CD4-positive, alpha-beta T cell (primary cell): Measurements from ENCODE around the gene SLC25A33. TPM values are rescaled to one million over a fixed set of nuclear protein-coding genes. Genes with fewer than 3 reads are reported as not detected.

Experiments
- ATAC-seq: fragments of 200-7000 bp; cut with Tn5 transposase; one replicate; pipeline ENCODE4 v1.10.0; 2022; ENCODE audit warnings: mild to moderate bottlenecking; ENCODE audit not compliant: poor library complexity
- CTCF ChIA-PET: fragments of 350-600 bp; sonication (Branson Sonifier 250); formaldehyde crosslinking; loops from one replicate; lab custom pipeline; 2021; ENCODE audit warnings: antibody characterized with exemption, inconsistent platforms; lab: Charles Lee
- POLR2A ChIA-PET: fragments of 350-600 bp; sonication (Branson Sonifier 250); formaldehyde crosslinking; loops from one replicate; lab custom pipeline; 2021; ENCODE audit warnings: antibody characterized with exemption, inconsistent platforms; lab: Charles Lee
- DNase-seq, 14 experiments: peaks; one replicate each; pipeline ENCODE4 v3.0.0-alpha.2; 2013 to 2020; ENCODE audit warnings: mixed read lengths in 2 of 14
- H3K27ac ChIP-seq, 2 donors: one replicate each; pipeline versions ENCODE4 v1.5.1 to v1.7.0; 2013; ENCODE audit warnings: low read length in 2 of 2, low read depth in 1 of 2, mild to moderate bottlenecking in 1 of 2
- H3K27me3 ChIP-seq, 2 experiments: 1 replicate in 1 of 2; 2 replicates in 1 of 2; pipeline versions ENCODE4 v1.6.1 to v1.7.0; 2013; ENCODE audit warnings: low read length in 2 of 2, control low read depth in 1 of 2, mild to moderate bottlenecking in 1 of 2, moderate library complexity in 1 of 2; ENCODE audit not compliant: insufficient read depth in 2 of 2, control insufficient read depth in 1 of 2
- H3K36me3 ChIP-seq: one replicate; pipeline ENCODE4 v1.6.1; 2013; ENCODE audit warnings: low read length, control low read depth; ENCODE audit not compliant: insufficient read depth
- H3K4me1 ChIP-seq: one replicate; pipeline ENCODE4 v1.6.1; 2013; ENCODE audit warnings: low read length, control low read depth; ENCODE audit not compliant: insufficient read depth
- H3K4me3 ChIP-seq: one replicate; pipeline ENCODE4 v1.5.1; 2013; ENCODE audit warnings: mild to moderate bottlenecking, low read length, moderate library complexity
- H3K9me3 ChIP-seq, 2 experiments: 1 replicate in 1 of 2; 2 replicates in 1 of 2; pipeline versions ENCODE4 v1.6.1 to v1.7.0; 2013; ENCODE audit warnings: low read length in 2 of 2, mild to moderate bottlenecking in 2 of 2, control low read depth in 1 of 2, moderate library complexity in 1 of 2; ENCODE audit not compliant: control insufficient read depth in 1 of 2, insufficient read depth in 1 of 2
- H3K27ac Mint-ChIP-seq: one replicate; pipeline ENCODE4 v1.8.0; 2020; ENCODE audit warnings: mixed read lengths
- H3K27me3 Mint-ChIP-seq: one replicate; pipeline ENCODE4 v1.8.0; 2021; ENCODE audit warnings: mixed read lengths
- H3K36me3 Mint-ChIP-seq: one replicate; pipeline ENCODE4 v1.8.0; 2021; ENCODE audit warnings: low read depth, mixed read lengths
- H3K4me1 Mint-ChIP-seq: one replicate; pipeline ENCODE4 v1.8.0; 2021; ENCODE audit warnings: low read depth, mixed read lengths
- H3K4me3 Mint-ChIP-seq: one replicate; pipeline ENCODE4 v1.8.0; 2020; ENCODE audit warnings: mild to moderate bottlenecking, mixed read lengths
- H3K9me3 Mint-ChIP-seq: one replicate; pipeline ENCODE4 v1.8.0; 2020; ENCODE audit warnings: mixed read lengths
- CTCF ChIP-seq: fragments of 200-600 bp; IDR thresholded peaks from one replicate; pipeline ENCODE4 v1.8.0; 2022; ENCODE audit warnings: antibody characterized with exemption, mild to moderate bottlenecking
- intact Hi-C, 2 experiments: fragments of 100-400 bp; cut with DNase I in 1 of 2; cut with micrococcal nuclease in 1 of 2; formaldehyde crosslinking; loops; one replicate each; pipeline versions ENCODE4 v1.15.1 to v1.9.0; 2023 to 2025; cut with DNase I, micrococcal nuclease
- total RNA-seq, 174 experiments: library from RNA in 2 of 174; stranded (reverse) in 2 of 174; gene quantifications; one replicate each; pipeline ENCODE4 v1.2.3 and lab custom pipeline; 2021 to 2026

Gene SLC25A33
- total RNA-seq, 2 experiments from 2014 or later = 5.9 to 6.6 TPM

GRCh38 chr1:9534953-9535352 is 4.3 kb upstream of the SLC25A33 start:
- H3K27me3 Mint-ChIP-seq = no peaks in the 10 kb centered on the region
- no peak overlapping the region for H3K4me3 Mint-ChIP-seq
- intact Hi-C loops = loop anchor here in 1 of 2 experiments (5.0 kb wide), 1 partner anchor 303 kb away; the partner anchor contains the start of gene H6PD
- ChIA-PET POLR2A (no interaction called here), CTCF (interaction anchor here (0.6 kb wide), 1 partner anchor 38 kb away, joined by 3 read pairs; no protein-coding TSS in a partner anchor)
- H3K36me3 Mint-ChIP-seq = no peaks in the 10 kb centered on the region
- H3K27ac Mint-ChIP-seq = no peak overlapping the region
- DNase-seq (no peak), ATAC-seq (no peak)
- H3K9me3 Mint-ChIP-seq = no peaks in the 10 kb centered on the region
- Histone ChIP-seq H3K9me3 (no peaks in the 10 kb centered on the region), H3K36me3 (no peaks in the 10 kb centered on the region), H3K4me1 (peaks cover 15% of the 10 kb centered on the region), H3K27ac (no peak overlapping the region), H3K4me3 (no peak overlapping the region), H3K27me3 (no peaks in the 10 kb centered on the region)
- no peak for TF ChIP-seq CTCF
- peaks cover 17% of the 10 kb centered on the region for H3K4me1 Mint-ChIP-seq

- no peak for ATAC-seq
- CTCF ChIA-PET = no interaction called here
Measured at GRCh38 chr1:9536301-9536700, 3.0 kb upstream of the SLC25A33 start.

GRCh38 chr1:9537863-9538668 is 1.2 kb upstream of the SLC25A33 start:
- ATAC-seq = no peak
- Histone ChIP-seq H3K4me3 (no peak overlapping the region), H3K27me3 (no peaks in the 10 kb centered on the region), H3K9me3 (no peaks in the 10 kb centered on the region), H3K27ac (no peak overlapping the region), H3K4me1 (peaks cover 33% of the 10 kb centered on the region), H3K36me3 (no peaks in the 10 kb centered on the region)
- POLR2A ChIA-PET = interaction anchor here (1.0 to 1.6 kb wide), 2 partner anchors 38 to 91 kb away, joined by 3 to 4 read pairs; no protein-coding TSS in a partner anchor
- no peak for TF ChIP-seq CTCF
- no peak for DNase-seq
- intact Hi-C loops = loop anchor here in 1 of 2 experiments (1.0 to 5.0 kb wide), 2 partner anchors 306 to 371 kb away; partner anchors contain the start of gene H6PD
- Mint-ChIP-seq H3K4me3 (peak overlapping the region; percentile 85), H3K36me3 (no peaks in the 10 kb centered on the region), H3K27ac (peak overlapping the region; percentile 90), H3K27me3 (no peaks in the 10 kb centered on the region), H3K9me3 (no peaks in the 10 kb centered on the region), H3K4me1 (peaks cover 33% of the 10 kb centered on the region)
- CTCF ChIA-PET = interaction anchor here (0.7 to 1.2 kb wide), 3 partner anchors 35 to 249 kb away, joined by 3 to 5 read pairs (median 4); no protein-coding TSS in a partner anchor

More at GRCh38 chr1:9536301-9536700, 3.0 kb upstream of the SLC25A33 start:
- no peak overlapping the region for H3K4me3 Mint-ChIP-seq
- no peaks in the 10 kb centered on the region for H3K27me3 ChIP-seq
- H3K4me1 ChIP-seq = peaks cover 26% of the 10 kb centered on the region
- H3K36me3 Mint-ChIP-seq = no peaks in the 10 kb centered on the region
- no peaks in the 10 kb centered on the region for H3K9me3 ChIP-seq
- H3K4me3 ChIP-seq = no peak overlapping the region
- no peaks in the 10 kb centered on the region for H3K36me3 ChIP-seq
- intact Hi-C loops = loop anchor here in 1 of 2 experiments (5.0 kb wide), 1 partner anchor 304 kb away; the partner anchor contains the start of gene H6PD
- no peaks in the 10 kb centered on the region for H3K27me3 Mint-ChIP-seq
- no peak for TF ChIP-seq CTCF
- H3K27ac ChIP-seq = no peak overlapping the region
- POLR2A ChIA-PET = no interaction called here
- H3K4me1 Mint-ChIP-seq = peaks cover 26% of the 10 kb centered on the region
- no peak for DNase-seq
- no peak overlapping the region for H3K27ac Mint-ChIP-seq
- no peaks in the 10 kb centered on the region for H3K9me3 Mint-ChIP-seq
